AG04449 (cell line): ENCODE data around the gene HCRTR1.

ENCODE experiments used
- CTCF ChIA-PET: fragments of 350-600 bp; formaldehyde crosslinking; extraction: SDS; loops from one replicate; lab custom pipeline; 2021; ENCODE audit warnings: antibody characterized with exemption; lab: Yijun Ruan, JAX
- POLR2A ChIA-PET: fragments of 400-600, 350-600 bp; formaldehyde crosslinking; extraction: SDS; loops from one replicate; lab custom pipeline; 2020; ENCODE audit warnings: antibody characterized with exemption, inconsistent platforms; lab: Yijun Ruan, JAX
- DNase-seq: peaks from one replicate; pipeline ENCODE4 v3.0.0-alpha.2; 2010; ENCODE audit warnings: low read depth, low spot score
- H3K4me3 ChIP-seq: 2 replicates; pipeline ENCODE4 v1.5.1; 2011; ENCODE audit warnings: low read depth, mild to moderate bottlenecking, control low read depth, low read length
- CTCF ChIP-seq: IDR thresholded peaks from one replicate; pipeline ENCODE4 v1.5.1; 2011; ENCODE audit warnings: mild to moderate bottlenecking, moderate library complexity, low read length, control low read depth, inconsistent platforms; ENCODE audit not compliant: insufficient read depth; ENCODE audit errors: missing control alignments

HCRTR1 gene

GRCh38 chr1:31652891-31653499, 35.5 kb downstream of the HCRTR1 start:
- H3K4me3 ChIP-seq, result no peak overlapping the region
- POLR2A ChIA-PET, result no interaction called here
- no peak for TF ChIP-seq CTCF
- CTCF ChIA-PET, result interaction anchor here (1.2 to 1.5 kb wide), 2 partner anchors 10 to 92 kb away, joined by 3 to 4 read pairs; no protein-coding TSS in a partner anchor
- no peak for DNase-seq

- no peak overlapping the region for H3K4me3 ChIP-seq
- ChIA-PET POLR2A (interaction anchor here (1.0 kb wide), 1 partner anchor 23 kb away, joined by 3 read pairs; no protein-coding TSS in a partner anchor), CTCF (interaction anchor here (0.7 to 1.4 kb wide), 4 partner anchors 11 to 135 kb away, joined by 3 read pairs; no protein-coding TSS in a partner anchor)
- DNase-seq, result no peak
- TF ChIP-seq CTCF, result no peak
Measured at GRCh38 chr1:31653717-31654473, 36.4 kb downstream of the HCRTR1 start.

GRCh38 chr1:31654474-31654776, 36.9 kb downstream of the HCRTR1 start:
- no peak for TF ChIP-seq CTCF
- CTCF ChIA-PET, result interaction anchor here (0.7 to 1.4 kb wide), 4 partner anchors 12 to 134 kb away, joined by 3 read pairs; no protein-coding TSS in a partner anchor
- POLR2A ChIA-PET, result interaction anchor here (1.0 kb wide), 1 partner anchor 23 kb away, joined by 3 read pairs; no protein-coding TSS in a partner anchor

GRCh38 chr1:31655104-31655503, 37.6 kb downstream of the HCRTR1 start:
- ChIA-PET POLR2A (no interaction called here), CTCF (interaction anchor here (1.3 to 1.4 kb wide), 2 partner anchors 11 to 92 kb away, joined by 3 to 6 read pairs; no protein-coding TSS in a partner anchor)
- no peak for DNase-seq
- H3K4me3 ChIP-seq, result no peak overlapping the region
- no peak for TF ChIP-seq CTCF

More at GRCh38 chr1:31654474-31654776, 36.9 kb downstream of the HCRTR1 start:
- no peak for DNase-seq
- no peak overlapping the region for H3K4me3 ChIP-seq

- no peak overlapping the region for H3K4me3 ChIP-seq
- TF ChIP-seq CTCF, result no peak
- CTCF ChIA-PET, result interaction anchor here (1.3 kb wide), 2 partner anchors 10 to 90 kb away, joined by 3 to 6 read pairs; no protein-coding TSS in a partner anchor
- DNase-seq, result no peak
- POLR2A ChIA-PET, result no interaction called here
Measured at GRCh38 chr1:31655756-31656155, 38.3 kb downstream of the HCRTR1 start.
